GM18498 (cell line): ENCODE measurements around the gene RAP1GAP.

Experiments
- ATAC-seq: cut with Tn5 transposase; IDR thresholded peaks from one replicate; pipeline ENCODE4 v1.9.1; 2021; ENCODE audit warnings: mild to moderate bottlenecking, moderate library complexity; ENCODE audit not compliant: unreplicated experiment

RAP1GAP gene

DNA sequence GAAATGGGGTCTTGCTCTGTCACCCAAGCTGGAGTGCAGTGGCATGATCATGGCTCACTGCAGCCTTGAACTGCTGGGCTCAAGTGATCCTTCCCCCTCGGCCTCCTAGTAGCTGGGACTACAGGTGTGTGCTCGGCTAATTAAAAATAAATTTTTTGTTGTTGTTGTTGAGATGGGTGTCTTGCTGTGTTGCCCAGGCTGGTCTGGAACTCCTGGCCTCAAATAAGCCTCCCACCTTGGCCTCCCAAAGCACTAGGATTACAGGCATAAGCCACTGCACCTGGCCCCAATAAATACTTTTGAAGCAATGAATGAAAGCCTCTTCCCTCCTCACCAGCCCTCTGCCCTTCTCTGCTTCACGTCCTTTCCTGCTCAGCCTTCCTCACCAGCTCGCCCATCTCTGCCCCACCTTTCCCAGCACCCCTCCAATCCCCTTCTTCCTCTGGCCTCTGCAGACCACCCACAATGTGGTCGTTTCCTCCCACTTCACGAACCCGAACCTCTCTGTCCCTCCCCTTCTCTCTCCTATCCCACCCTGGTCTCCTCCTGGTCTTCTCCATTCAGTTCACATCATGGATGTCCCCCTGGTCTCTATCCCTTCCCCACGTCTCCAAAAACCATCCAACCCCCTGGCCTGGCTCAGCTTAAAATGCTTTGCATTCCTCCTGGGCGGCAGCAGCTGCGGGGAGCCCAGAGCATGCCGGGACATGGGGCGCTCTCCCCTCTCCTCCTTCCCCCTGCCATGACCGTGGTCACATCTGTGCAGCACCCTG lies 38.4 kb downstream of the RAP1GAP start:
- no peak for ATAC-seq

DNA sequence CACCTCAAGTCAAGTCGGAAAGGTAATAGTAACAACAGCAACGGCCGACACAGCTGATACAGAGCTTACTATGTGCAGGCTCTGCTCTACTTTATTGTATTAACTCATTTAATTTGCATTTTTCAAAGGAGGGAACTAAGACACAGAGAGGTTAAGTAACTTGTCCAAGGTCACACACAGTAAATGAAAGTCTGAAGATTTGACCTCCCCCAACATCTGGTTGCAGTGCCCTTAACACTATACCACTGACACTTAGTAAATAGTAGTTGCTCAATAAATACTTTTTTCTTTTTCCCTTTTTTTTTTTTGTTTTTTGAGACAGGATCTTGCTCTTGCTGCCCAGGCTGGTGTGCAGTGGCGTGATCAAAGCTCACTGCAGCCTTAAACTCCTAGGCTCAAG lies 39.2 kb downstream of the RAP1GAP start:
- no peak for ATAC-seq

DNA sequence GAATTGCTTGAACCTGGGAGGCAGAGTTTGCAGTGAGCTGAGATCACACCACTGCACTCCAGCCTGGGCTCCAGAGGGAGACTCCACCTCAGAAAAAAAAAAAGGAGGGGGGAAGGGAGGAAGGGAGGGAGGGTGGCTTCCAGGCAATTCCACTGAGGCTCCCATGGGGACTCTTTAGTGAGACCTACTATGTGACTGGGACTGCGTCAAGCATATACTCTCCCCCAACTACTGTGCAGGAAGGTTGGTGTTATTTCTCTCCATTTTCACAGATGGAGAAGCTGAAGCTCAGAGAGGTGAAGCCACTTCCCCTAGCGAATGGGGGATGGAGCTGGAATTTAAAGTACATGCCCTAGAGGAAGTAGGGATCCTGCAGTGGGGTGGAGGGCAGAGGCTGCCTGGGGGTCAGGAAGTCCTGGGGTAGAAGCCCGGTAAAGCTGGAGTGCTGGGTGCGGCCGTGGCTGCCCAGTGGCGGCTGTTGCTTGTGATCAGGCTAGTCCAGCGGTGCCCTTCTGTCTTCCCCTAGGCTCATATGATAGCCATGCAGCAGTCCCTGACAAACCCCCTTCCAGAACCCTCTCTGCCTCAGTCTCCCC lies 40.3 kb downstream of the RAP1GAP start:
- no peak for ATAC-seq

DNA sequence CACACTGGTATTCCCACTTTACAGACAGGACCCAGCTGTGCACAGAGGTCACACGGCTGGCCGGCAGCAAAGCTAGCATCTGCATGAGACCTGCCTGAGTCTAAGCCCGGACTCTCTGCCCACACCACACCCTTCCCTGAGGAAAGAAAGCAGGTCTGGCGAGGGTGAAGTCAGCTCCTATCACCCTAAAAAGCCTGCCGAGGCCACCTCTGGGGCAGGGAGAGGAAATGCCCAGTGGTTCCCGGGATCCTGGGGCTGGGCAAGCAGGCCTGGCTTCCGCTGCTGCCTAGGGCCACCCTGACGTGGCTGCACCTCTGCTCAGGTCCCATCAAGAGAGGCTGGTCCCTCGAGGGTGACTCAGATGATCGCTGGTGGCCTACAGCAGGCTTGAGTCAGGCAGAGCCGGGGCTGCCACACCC lies 42.2 kb downstream of the RAP1GAP start:
- no peak for ATAC-seq

DNA sequence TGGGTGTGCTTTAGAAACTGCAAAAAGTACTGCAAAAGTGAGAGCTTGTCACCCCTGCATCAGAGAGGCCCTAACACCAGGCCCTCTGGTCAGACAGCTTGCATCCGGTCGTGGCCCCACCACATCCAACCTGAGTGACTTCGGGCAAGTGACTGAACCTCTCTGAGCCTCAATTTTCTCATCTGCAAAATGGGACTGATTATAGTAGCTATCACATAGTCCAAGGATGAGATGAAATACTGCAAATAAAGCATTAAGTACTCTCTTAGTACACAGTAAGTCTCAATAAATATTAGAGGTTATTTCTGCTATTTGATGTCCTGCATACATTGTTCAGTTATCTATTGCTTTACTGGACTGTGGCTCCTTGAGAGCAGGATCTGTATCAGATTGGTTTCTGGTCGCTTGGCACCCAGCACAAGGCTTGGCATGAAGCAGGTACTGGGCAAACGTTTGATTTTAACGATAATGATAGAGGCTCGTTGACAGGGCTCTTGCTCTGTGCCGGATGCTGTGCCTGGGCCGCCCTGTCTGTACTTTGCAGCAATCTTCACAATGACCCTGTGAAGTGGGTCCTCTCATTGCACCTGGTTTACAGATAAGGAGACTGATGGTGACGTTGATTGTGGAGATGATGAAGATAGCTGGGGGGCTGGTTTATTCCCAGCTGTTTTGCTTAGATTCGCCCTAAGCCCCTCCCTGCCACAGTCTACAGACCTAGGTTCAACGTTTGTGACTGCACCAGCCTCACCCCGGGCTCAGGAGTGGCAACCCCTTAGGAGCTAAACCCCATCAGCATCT lies 43.6 kb downstream of the RAP1GAP start:
- no peak for ATAC-seq

DNA sequence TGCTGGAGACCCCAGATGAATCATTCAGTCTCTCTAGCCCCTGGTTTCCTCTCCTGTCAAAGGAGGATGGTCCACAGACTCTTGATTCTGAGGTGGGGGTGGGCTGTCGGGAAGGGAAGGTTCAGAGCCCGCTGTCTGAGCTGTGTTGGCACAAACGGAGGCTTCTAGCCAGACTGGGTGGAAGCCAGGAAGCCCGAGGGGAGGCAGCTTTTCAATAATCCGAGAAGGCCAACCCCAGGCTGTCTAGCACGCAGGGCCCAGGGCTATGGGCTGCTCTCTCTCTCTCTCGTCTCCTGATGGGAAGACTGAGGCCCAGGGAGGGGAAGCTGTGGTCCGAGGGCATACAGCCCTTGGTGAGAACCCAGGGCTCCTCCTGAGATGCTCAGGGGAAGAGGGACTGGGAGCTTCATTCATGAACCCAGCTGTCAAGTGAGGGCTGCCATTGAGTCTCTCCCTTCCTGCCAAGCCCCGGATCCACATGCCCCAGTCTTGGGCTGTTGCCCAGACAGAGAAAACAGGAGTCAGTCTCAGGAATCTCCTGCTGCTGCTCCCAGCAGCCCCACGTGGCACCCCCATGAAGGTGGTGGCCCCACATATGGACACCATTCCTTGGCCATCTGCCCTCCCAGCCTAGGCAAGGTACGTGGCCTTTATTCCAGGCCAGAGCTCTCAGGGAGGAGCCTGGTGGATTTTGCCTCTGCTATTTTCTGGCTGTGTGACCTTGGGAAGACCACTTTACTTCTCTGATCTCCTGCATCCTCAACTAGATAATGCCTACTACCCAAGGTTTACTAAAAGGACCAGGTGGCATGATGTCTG lies 44.4 kb downstream of the RAP1GAP start:
- no peak for ATAC-seq

DNA sequence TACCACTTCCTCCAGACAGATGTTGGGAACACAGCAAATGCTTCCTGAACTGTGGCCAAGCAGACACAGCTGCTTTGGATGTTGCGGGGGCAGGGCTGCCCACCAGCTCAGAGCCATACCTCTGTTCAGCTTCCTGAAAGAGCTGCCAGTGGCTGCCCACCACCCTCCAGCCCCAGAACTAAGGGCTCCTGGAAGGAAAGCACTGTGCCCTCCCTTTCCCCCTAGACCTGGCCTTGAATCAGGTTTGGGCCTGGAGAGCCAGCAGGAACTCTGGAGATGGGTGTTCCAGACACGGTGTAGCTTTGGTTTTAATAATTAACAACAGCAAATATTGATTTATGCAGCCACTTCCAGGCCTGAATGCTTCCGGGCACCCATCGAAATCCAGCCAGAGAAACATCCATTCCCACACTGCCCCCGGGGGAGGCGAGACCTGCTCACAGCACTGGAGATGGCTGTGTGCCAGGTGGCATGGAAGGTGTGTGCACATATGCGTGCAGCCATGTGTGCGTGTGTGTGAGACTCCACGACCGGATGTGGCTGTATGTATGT lies 45.7 kb downstream of the RAP1GAP start:
- ATAC-seq, result no peak

DNA sequence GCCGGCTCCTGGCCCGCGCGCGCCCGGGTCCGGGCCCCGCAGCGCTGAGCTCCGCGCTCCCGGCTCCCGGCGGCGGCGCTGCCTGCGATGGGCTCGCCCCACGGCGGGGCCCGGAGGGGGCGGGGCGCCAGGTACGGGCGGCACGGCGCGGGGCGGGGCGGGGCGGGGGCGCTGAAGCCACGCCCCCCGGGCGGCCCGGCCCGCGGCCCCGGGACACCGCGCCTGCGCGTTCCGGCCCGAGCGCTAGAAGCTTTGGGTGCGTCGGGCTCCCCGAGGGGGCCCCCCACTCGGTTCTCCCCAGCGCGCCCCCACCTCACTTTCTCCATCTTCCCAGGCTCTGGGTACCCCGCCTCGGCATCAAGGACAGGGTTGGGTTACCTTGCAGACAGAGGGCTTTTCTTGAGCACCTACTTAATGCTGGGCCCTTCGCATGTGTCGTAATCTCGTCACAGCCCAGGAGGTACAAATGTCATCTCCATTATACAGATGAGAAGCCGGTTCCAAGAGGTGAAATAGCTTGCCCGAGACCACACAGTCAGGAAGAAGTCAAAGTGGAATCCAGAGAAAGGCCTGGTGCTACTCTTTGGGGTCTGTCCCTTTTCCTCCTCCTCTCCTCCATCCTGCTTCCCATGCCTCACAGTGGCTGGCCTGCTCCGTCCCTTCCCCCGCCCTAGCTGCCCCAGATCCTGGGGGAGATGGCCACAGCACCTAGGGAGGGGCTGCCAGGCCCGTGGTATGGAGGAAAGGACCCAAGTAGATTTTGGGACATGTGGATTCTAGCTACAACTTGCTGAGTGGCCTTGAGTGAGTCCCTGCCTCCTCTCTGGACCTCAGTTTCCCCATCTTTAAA lies 46.5 kb downstream of the RAP1GAP start:
- no peak for ATAC-seq

DNA sequence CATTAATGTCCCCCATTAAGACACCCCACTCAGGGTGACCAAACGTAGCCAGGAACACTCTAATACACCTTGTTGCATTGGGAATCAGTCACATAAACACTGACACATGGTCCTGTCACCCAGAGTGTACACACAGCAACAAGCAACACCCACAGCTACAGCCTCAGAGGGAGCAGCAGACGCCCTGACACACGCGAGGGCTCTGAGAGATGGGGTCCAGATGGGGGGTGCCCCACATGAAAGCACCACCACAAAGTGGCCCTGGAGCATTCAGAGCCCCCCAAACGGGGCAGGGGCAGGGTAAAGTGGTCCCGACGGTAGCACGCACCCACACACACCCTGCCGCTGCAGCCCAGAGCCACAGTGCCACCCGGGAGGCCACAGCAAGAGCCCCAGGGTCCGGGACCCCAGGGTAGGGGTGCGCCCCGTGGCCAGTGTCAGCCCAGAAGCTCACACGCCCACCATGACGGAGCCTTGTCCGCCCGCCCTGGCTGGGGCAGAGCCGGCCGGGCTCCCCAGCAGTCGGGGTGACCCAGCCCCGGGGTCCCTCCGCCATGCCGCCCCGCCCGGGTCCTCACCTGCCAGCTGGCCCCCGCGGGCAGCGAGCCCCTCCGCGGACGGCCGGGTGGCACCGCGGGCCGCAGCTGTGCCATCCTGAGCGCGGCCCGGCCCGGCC lies 47.3 kb downstream of the RAP1GAP start:
- no peak for ATAC-seq

DNA sequence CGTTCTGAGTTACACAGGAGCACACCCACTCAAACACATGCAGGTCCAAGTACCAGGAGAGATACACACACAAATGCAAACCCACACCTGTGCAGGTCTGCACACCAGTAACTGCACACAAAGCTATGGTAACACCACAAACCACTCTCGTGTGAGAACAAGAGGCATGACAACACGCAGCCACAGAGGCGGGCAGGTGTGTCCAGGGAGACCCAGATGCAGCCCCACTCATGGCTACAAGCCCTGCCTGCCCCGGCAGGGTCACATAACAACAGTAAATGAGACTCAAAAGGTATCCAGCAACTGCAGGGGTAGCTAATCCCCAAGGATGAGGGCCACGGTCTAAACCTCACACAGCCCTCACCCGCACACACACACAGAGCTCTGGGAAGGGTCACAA lies 48.1 kb downstream of the RAP1GAP start:
- ATAC-seq, result no peak

DNA sequence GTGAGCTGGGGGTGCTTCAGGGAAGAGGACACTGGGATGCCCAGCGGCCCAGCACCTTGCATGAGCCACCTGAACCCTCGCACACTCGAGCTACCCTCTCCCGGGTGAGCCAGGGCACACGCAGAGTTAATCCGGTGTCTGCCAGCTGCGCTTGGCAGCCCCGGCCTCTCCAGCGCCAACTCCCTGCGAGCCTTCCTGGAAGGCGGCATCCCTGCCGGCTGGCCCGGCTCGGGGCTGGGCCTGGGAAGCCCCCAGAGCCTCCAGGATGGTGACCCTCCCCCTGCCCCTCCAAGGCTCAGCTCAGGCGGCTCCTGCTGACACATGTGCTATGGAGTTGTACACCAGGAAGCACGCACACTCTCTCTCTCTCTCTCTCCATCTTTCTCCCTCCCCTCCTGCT lies 48.7 kb downstream of the RAP1GAP start:
- ATAC-seq, result no peak

DNA sequence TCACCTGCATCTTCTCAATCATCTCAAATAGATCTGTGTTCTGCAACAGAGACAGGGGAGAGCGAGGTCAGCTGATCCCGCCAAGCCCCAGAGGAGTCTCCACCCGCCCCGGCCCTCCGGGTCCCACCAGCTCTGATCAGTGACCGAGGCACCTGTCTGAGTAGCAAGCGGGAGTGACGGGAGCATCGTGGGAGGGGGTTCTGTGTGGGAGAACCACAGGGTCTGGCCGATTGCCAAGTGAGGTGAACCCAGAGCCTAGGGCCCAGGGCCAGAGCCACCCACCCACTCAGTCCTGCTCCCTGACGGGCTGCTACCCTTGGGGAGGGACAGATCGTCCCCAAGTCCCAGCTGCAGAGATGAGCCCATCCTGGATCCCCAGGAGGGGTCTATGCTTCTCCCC lies 49.1 kb downstream of the RAP1GAP start:
- no peak for ATAC-seq

DNA sequence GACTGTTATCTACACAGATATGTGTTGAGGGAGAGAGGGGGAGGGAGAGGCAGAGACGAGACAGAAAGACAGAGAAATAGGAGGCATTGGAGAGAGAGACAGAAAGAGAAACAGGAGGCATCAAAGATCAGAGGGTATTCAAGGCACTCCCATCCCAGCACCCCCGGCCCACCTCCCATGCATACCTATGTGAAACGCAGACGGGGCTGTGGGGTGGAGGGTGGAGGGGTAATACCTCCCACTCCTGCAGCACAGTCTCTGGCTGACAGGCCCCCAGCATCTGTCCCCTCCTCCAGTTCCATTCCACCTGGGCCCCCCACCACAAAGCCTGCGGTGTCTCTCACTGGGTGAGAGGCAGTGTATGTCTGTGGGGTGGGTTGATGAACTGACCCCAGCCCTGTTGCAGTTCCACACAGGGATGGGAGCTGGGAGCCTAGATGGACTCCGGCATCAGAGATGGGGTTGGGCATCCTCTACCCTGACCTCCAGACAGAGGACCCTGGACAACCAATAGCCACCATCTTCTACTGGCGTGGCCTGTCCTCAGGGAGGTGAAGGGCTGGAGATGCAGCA lies 49.7 kb downstream of the RAP1GAP start:
- ATAC-seq, result no peak

DNA sequence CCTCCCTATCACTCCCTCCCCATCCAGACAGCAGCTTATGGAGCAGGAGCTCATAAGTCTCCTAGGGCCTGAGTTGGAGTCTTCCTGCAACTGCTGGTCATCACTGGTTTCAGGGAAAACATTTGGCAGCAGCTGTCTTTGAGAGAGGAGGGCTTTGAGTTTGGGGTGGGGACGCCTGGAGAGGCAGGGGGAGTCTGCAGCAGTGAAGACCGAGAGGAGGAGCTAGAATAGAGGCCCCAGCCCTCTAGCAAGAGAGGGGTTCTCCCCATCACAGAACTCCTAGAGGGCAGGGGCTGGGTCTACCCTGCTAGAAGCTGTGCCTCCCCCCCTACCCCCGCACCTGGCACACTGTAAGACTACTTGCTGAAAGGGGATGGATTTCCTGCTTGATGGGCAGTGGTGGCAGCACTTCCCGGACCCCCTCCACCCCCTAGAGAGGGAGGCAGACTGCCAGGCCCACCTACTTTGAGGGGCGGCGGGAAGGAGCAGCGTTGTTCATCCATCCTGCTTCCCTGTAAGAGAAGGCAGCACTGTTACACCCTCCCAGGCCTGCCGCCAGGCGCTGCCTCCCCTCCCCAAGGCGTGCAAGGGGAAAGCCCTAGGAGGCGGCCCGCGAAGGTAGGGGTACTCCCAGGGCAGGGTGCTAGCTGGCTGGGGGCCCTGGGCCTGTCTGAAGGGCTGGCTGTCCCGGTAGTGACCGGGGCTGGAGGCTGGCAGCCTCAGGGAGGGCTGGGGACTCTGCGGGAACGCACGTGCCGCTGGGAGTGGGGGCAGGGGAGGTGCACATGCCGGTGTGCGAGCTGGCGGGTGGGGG lies 50.4 kb downstream of the RAP1GAP start:
- no peak for ATAC-seq

DNA sequence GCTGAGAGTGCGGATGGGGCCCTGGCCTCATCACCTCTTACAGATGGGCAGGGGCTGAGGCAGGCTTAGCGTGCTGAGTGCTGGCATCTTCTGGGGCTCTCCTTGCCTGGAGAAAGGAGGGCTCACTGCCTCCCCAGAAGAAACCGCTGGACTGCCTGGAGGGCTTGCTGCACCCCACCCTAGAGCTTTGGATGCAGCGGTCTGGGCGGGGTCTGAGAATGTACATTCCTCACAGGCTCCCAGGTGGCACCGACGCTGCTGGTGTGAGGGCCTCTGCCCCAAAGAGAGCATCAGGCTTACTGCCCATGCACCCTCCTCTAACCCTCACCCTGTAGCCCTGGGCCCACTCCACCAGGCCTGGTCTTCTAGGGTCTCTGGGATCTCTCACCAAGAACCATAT lies 51.1 kb downstream of the RAP1GAP start:
- no peak for ATAC-seq

DNA sequence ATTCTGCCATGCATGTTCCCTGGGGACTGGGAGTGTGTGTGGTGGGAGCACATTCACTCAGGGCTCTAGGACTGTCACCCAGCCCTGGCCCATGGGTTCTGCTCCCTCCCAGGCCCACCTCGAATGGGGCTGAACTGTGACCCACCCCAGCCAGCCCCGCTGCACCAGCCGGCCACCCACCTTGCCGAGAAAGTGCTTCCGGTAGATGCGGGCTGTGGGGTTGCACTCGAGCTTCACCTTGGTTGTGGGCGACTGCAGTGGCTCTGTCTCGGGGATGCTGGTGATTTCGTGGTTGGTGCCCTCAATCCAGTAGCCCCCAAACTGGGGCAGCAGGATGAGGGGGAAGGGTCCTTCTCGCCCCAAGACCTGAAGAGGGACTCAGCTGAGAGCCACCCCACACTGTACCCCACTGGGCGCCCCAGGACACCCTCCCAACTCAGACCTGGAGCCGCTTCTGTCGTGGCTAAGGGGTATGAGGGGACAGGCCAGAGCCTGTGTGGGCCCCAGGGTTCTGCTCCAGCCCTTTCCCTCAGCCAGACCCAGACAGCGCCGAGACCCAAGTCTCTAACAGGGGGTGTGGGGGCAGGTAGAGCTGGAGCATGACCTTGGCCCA lies 51.9 kb downstream of the RAP1GAP start:
- no peak for ATAC-seq

DNA sequence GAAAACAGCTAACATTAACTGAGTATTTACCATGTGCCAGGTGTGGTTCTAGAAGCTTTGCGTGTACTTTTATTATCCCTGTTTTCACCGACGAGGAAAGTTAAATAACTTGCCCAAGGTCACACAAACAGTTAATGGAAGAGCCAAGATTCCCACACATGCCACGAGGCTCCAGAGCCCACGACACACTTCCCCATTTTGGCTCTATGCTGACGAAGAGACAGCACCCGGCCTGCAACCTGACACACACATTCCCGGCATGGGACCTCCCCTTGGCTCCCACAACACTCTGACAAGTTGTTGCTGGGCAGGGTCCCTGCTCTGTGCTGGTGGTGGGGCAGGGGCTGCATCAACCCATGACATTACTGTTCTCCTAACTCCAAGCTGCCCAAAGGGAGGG lies 52.8 kb downstream of the RAP1GAP start:
- ATAC-seq, result no peak
